ENCODE measurements around the gene CDH4.

DNA sequence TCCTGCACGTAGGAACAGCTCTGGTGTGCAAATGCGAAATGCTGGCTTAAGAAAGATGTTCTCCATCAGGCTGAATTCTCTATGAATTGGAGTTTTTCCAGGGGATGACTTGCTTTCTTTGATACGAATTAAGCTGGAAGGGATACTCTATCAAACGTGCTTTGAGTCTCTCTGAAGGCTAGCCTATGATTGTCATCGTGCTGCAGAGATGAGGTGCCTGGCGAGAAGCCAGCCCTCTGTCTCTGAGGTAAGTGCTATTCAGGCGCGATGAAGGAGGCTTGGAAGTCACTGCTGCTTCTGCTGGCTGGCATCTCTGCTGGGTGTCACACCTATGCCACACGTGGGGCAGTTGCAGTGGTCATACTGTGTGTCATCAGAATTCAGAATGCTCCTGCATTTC, 589.9 kb downstream of the CDH4 start:
- TF ChIP-seq, protein P1, sequence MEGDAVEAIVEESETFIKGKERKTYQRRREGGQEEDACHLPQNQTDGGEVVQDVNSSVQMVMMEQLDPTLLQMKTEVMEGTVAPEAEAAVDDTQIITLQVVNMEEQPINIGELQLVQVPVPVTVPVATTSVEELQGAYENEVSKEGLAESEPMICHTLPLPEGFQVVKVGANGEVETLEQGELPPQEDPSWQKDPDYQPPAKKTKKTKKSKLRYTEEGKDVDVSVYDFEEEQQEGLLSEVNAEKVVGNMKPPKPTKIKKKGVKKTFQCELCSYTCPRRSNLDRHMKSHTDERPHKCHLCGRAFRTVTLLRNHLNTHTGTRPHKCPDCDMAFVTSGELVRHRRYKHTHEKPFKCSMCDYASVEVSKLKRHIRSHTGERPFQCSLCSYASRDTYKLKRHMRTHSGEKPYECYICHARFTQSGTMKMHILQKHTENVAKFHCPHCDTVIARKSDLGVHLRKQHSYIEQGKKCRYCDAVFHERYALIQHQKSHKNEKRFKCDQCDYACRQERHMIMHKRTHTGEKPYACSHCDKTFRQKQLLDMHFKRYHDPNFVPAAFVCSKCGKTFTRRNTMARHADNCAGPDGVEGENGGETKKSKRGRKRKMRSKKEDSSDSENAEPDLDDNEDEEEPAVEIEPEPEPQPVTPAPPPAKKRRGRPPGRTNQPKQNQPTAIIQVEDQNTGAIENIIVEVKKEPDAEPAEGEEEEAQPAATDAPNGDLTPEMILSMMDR (tag by site-specific recombination; IDR thresholded peaks at IDR 0.05), result no peak
- TF ChIP-seq ZBTB20 (tag by site-specific recombination; IDR thresholded peaks at IDR 0.05) (no peak), ZBTB8A (tag by site-specific recombination; IDR thresholded peaks at IDR 0.05) (no peak), YY1 (tag by site-specific recombination; IDR thresholded peaks at IDR 0.05) (no peak), TCF7L2 (IDR thresholded peaks at IDR 0.05; ENCODE audit: borderline replicate concordance, low read depth, low read length) (no peak), ZNF701 (tag by site-specific recombination; IDR thresholded peaks at IDR 0.05) (no peak), ZNF174 (tag by site-specific recombination; IDR thresholded peaks at IDR 0.05) (no peak), ZNF24 (tag by site-specific recombination; IDR thresholded peaks at IDR 0.05) (no peak)
- TF ChIP-seq, protein P2, sequence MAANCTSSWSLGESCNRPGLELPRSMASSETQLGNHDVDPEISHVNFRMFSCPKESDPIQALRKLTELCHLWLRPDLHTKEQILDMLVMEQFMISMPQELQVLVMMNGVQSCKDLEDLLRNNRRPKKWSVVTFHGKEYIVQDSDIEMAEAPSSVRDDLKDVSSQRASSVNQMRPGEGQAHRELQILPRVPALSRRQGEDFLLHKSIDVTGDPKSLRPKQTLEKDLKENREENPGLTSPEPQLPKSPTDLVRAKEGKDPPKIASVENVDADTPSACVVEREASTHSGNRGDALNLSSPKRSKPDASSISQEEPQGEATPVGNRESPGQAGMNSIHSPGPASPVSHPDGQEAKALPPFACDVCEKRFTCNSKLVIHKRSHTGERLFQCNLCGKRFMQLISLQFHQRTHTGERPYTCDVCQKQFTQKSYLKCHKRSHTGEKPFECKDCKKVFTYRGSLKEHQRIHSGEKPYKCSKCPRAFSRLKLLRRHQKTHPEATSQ (tag by site-specific recombination; IDR thresholded peaks at IDR 0.05), result no peak
